HG03575 (cell line): ENCODE results near the gene CENPVL3.
"Not testable (repeated sequence)": the region's sequence is repeated elsewhere in the genome, so short reads cannot be mapped to it uniquely, and the experiment has no call there.

Source experiments
- ATAC-seq: cut with Tn5 transposase; IDR thresholded peaks from one replicate; pipeline ENCODE4 v1.9.1; 2021; ENCODE audit not compliant: unreplicated experiment, insufficient number of reproducible peaks, low FRiP score; ENCODE audit errors: extremely low read depth

CENPVL3 gene

DNA sequence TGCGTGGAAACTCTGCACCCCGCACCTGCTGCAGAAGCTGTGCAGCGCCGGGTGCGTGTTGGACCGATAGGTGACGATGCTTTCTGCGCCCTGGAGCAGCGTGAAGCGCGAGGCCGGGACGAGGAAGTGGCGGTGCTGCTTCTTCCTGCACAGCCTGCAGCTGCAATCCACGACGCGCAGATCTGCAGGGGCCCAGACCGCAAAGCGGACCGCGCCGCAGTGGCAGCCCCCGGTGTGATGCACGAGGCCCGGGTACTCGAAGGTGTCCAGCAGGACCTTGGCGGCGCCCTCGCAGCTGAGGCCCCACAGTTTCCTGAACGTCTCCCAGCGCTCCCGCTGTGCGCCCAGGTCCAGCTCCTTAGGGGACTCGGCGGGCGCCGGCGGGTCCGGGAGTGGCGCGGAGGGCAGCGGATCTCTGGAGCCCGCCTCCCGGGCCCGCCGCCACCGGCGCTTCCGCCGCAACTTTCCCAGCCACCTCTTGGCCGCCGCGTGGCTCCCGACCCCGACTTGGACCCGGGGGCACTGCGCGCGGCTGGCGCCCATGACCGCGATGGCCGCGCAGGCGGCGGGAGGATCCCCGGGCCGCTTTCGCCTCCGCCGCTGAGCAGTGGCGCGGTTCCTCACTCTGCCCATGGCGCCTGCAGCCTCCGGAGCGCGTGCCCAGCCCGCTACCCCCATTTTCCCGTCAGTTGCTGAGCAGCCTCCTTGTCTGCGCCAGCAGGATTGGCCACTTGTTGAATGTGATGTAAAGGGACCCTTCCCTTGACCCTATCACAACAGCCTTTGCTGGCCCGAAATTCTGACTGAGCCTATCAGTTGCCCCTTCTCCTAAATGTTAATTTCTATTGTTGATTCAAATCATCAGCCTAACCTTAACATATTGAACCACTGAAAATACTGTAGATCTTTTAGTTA is at the start of gene CENPVL3:
TSS of gene CENPVL3 (minus strand) at position 672 of the 915 bp plus-strand sequence. CDS start at position 633, 39 bp downstream.
- ATAC-seq: not testable (repeated sequence)

DNA sequence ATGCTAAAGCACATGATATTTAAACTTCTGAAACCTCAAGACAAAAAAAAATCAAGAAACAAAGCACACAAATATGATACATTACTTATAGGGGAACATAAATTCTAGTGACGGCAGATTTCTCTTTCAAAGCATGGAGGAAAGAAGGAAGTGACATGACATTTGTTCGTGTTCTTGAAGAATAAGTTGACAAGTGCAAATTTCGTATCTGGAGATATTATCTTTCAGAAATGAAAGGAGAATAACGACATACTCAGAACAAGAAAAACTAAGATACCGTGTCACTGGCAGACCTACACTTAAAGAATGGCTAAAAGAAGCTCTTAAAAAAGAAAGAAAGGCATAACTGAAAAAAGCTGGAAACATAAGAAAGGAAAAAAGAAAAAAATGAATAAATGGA is 47.3 kb upstream of the CENPVL3 start:
- no peak for ATAC-seq

DNA sequence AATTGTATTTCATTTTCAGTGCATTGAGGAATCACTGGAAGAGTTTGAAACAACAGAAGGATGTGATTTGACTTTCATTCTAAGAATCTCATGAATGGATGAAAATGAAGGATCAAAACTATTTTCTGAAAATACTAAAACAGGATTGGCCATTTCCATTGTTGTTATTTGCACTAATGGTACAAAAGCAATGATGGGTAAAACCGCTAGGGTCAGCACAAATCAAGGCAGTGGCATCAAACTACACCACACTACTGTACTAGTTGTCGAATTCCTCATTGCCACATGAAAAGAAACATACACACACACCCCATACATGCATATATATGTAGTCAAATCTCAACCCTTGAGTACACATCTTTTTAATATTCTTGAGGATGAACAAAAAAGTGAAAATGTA is 24.7 kb upstream of the CENPVL3 start:
- ATAC-seq: no peak

DNA sequence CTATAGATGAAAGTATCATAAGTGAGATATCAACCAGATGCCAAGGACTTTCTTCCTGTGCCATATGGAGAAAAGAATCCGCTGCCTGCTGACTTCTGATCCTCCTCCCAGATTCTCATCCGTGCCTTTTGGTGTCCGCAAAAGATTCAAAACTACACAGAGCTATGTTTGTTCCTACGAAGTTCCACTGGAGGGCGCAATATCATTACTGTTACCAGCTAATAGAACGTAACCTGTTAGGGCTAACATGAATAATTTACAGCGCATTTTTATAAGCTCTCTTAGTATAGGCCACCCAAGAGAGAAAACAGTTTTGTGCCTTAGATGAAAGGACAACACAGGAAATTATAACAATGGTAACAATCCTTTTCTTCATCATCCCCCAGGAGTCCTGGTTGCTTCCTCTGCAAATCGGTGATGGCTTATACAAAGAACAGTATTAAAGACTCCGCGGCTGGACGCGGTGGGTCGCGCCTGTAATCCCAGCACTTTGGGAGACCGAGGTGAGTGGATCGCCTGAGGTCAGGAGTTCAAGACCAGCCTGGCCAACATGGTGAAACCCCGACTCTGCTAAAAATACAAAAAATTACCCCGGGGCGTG is 22.8 kb upstream of the CENPVL3 start:
- no peak for ATAC-seq

DNA sequence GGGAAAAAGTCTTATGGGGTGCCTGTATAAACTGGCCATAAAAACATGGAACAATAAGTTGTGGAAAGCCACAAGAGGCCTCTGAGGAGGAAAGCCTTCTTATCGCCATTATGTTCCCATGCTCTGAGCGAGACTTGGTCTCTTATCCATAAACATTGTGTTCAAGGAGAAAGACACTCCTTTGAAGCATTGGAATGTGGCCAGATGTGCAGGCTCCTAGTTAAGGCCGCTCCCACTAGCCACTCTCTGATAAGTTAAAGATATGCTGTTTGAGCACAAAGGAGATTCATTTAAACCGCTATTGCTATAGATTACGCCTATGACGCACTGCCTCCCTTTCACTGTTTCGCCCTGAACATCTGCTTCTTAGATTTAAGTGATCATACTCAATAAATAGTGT is 17.8 kb upstream of the CENPVL3 start:
- ATAC-seq: not testable (repeated sequence)

DNA sequence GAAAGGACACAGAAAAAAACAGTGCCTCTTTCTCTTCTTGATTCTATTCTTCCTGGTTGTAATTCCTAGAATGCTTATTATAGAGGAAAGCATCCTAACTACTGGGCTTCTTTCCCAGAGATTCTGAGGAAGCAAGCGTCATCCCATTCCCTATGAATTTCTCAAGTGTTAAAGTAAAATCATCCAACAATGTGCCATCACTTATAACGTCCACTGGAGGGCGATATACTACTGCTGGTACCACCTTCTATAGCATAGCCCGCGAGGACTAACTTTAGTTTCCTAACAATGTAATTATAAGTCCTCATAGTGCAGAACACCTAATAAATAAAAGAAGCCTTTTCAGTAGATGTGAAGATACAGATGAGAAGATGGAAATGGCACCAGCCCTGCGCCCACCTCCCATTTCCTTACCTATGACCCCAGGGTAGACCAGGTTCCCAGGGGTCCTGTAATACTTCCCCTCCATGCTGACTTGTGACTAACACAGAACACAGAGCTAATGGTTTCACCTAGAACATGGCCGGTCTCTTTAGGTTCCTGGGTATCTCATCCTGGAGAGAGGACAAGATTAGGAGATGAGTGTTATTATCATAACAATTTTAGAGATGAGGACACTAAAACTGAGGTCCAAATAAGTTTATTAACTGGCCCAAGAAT is 4.2 kb downstream of the CENPVL3 start:
- ATAC-seq: no peak

DNA sequence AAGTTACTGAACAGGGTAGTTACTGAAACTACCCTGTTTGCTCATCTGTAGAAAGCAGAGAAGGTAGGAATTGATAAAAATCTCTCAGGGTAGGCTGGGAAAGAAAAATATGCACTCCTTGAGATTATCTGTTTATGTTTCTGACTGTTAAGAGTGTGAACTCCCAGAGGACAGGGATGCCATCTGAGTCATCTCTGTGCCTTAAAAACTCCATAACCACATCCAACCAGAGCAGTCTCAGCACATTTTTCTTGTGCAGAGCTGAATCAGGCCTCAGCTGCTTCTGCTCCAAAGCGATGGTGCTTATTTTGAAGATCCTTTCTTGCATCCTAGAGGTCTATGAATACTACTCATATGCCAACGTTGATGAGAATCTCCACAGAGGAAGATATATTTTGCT is 9.9 kb downstream of the CENPVL3 start:
- no peak for ATAC-seq

DNA sequence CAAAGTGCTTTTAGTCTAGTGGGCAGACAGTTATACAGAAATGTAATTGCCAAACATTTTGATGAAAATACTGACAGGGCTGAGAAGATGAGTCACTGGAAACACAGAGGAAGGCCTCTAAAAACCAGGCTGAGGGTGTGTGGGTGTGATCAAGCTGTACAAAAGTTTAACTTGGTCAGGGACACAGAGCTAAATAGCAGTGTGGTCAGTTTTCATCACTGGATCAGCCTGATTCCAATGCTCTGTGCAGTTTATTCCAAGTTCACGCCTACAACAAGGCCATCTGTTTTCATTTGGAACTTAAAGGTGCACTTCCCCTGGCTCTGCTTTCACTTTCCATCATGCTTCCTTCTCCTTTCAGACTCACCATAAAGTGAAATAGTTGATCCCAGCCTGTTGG is 10.6 kb downstream of the CENPVL3 start:
- no peak for ATAC-seq

DNA sequence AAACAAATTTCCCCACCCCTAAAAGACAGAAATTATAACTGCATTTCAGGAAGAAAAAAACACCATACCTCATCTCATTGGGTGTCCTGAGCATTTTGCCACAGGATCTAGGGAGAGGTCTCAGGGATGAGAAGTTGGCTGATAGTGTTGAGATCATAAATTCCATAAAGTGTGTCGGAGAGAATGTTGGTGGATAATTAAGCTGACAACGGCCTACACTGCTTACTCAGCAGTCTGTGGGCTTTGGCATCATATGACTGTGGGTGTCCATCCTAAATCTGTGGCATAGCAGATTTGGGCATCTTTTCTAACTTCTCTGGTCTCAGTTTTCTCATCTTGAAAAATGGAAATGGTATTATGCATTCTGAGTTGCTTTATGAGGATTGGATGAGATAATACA is 12.3 kb downstream of the CENPVL3 start:
- ATAC-seq: no peak

DNA sequence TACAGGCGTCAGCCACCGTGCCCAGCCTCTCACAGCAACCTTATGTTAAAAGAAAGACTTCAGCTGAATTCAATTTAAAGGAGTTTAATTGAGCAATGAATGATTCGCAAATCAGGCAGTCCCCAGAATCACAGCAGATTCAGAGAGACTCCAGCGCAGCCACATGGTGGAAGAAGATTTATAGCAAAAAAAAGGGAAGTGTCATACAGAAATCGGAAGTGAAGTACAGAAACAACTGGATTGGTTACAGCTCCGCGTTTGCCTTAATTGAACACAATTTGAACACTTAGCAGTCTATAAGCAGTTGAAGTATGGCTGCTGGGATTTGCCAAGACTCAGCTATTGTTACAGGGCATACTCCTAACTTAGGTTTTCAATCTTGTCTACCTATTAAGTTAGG is 19.8 kb downstream of the CENPVL3 start:
- ATAC-seq: no peak

DNA sequence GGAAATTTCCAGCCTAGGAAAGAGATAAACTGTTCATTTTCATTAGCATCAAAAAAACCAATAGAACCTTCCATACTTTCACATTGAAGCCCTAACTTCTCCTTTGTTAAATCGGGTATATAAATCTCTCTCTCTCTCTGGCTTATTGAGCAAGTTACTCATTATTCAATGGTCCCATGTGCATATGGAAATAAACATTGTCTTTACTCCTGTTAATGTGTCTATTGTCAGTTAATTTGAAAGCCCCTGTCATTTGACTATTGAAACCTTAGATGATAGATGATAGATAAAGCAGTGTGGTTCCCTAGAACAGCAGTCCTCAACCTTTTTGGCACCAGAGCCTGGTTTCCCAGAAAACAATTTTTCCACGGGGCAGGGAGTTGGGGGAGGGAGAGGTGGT is 46.8 kb downstream of the CENPVL3 start:
- ATAC-seq: no peak

DNA sequence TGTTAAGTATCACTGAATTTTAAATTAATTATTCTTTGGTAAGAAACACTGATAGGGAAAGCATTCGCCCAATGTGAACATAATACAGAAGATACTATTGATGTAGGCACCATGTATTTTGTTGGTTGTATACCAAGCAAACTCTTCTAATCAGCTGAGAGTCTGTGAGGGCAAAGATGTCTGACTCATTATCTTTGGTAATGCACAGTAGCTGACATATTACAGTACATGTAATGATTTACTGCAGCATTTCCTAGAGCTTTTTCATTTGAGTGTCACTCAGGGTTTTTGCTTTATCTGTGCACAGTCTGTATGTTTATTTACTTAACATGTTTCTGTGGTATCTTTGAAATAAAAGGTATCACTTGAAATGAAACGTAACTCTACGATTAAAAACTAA is 49.2 kb downstream of the CENPVL3 start:
- no peak for ATAC-seq

DNA sequence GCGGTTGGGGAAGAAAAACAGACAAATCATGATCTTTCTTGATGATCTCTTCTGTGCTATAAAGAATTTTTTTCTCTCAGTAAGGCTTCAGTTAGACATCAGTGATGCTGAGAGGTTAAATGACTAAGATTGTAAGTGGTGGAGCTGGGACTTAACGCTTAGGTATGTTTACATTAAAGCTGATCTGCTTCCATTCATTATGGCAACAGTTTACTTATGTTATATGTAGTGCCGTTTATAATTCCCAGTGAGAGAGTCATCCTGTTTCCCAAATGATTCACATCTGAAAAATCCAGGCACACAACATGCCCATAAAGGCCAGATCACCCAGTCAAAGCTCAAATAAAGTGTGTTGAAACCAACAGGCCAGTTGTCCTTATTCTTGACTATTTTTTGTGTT is 50.1 kb downstream of the CENPVL3 start:
- ATAC-seq: no peak
